Activated T-helper 9 cell treated with anti-CD3 and anti-CD28 coated beads, Interleukin-2, amount 50 U/mL, for 16 hours (primary cell): ENCODE measurements around the gene RAET1G.
A peak's percentile ranks its signal among the peaks of the same experiment; 100 is the strongest.
"Not testable (repeated sequence)": the region's sequence is repeated elsewhere in the genome, so short reads cannot be mapped to it uniquely, and the experiment has no call there.

Experiments
- DNase-seq: peaks from one replicate; pipeline ENCODE4 v3.0.0-alpha.2; 2020; ENCODE audit warnings: low read depth

The RAET1G gene, protein sequence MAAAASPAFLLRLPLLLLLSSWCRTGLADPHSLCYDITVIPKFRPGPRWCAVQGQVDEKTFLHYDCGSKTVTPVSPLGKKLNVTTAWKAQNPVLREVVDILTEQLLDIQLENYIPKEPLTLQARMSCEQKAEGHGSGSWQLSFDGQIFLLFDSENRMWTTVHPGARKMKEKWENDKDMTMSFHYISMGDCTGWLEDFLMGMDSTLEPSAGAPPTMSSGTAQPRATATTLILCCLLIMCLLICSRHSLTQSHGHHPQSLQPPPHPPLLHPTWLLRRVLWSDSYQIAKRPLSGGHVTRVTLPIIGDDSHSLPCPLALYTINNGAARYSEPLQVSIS

DNA sequence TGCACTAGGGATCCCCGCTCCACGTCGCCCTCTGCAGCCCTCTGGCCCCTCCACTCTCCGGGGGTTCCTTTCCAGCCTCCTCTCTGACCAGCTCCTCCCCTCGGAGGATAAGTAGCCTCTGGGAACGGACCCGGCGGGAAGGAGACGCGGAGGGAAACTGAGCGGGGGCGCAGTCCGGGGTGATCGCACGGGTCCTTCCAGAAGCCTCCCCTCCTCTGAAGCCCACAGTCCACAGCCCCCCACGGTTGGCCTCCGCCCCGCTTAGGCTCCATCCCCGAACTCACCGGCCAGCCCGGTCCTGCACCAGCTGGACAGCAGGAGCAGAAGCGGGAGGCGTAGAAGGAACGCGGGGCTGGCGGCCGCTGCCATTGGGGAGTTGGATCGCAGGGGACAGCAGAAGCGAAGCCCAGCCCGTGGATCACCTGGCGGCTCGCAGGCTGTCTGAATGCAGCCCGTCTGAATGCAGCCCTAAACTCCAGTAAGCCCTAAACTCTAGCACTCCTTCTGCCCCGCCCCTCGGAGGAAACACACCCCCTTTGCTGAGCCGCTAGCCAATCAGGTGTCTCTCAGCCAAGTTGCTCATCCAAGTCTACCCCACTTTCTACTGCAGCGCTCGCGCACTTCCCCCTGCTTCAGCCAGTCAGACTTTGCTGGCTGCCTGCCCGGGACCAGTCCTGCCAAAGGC lies at the start of gene RAET1G:
Gene RAET1G, minus strand, starts transcription at position 480 of the 685 bp plus-strand sequence. Its CDS starts 111 bp downstream, at position 369.
- DNase-seq: peak; percentile 72

DNA sequence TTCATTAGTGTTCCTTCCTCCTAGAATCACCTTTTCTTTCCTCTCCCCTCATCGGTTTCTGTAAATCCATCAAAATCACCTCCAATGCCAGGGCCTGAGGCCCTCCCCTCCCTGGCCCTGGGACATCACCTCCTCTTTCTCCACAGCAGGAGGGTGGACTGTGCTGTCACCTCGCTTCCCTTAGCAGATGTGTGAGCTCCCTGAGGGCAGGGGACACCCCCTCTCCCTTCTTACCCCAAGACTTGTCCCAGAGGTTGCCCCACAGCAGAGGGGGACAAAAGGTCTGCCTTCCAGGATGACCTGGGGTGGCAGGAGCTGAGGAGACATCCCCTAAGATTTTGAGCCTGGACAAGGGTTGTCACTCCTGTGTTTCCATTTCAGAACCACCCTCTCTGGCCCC lies 46.7 kb upstream of the RAET1G start:
- DNase-seq: no peak

DNA sequence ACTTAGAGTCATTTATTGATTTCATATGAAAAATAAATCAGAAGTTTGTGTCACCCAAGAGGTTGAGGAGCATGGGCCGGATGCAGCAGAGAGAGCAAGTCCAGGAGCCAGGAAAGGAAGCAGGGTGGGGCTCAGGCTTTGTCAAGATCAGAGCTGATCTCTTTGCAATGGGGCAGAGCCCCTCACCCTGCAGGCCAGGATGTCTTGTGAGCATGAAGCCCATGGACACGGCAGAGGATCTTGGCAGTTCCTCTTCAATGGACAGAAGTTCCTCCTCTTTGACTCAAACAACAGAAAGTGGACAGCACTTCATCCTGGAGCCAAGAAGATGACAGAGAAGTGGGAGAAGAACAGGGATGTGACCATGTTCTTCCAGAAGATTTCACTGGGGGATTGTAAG lies 46.0 kb upstream of the RAET1G start:
- not testable (repeated sequence) for DNase-seq

DNA sequence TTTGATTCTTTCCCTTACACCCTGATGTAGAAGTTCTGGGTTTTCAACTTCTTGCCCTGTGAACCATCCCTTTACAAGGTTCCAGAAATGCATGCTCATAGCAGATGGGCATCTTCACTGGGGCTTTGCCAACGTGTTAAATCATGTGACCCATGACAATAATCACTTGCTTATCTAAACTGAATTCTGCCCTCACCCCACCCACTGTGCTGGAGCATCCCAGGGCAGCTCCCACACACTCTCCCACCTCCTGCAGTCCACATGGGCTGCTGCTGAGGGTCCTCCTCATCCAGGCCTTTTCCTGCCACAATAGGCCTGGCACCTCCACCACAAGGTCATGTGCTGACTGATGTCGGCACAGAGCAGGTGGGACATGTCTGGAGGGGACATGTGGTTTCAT lies 45.1 kb upstream of the RAET1G start:
- not testable (repeated sequence) for DNase-seq

DNA sequence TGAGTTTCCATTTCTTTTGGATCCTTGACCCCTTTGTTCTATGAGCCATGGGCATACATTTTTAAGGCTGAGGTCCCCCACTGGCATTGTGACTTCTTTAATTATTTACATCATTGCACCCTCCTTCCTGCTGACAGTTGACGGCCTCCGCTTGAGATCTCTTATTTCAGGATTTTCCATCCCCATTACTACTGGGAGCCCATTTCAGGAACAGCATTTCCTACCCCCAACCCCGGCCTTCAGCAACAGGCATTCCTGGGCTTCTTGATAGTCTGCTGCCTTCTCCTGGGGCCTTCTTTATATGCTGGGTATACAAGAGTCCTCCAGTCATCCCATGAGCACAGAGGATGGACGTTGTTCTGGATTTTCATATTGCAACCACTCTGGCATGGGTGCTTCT lies 44.7 kb upstream of the RAET1G start:
- no peak for DNase-seq

DNA sequence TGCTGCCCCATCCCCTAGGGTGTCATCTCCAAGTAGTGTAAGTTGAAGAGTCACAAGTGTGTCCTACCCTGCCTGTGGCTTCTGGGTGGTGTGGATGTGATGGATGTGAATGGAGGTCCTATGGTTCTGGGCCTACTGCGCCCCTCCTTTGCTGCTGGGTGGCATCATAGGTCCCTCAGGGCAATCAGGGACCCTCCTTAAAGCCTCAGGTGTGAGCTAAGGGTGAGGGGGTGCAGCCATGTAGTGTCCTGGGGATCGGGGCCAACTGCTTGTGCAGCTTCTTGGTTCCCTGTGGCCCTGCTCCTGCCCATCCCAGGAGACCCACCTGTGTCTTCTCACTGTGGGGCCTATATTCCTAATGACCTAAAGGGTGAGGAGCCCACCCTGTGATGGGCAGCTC lies 43.4 kb upstream of the RAET1G start:
- not testable (repeated sequence) for DNase-seq

DNA sequence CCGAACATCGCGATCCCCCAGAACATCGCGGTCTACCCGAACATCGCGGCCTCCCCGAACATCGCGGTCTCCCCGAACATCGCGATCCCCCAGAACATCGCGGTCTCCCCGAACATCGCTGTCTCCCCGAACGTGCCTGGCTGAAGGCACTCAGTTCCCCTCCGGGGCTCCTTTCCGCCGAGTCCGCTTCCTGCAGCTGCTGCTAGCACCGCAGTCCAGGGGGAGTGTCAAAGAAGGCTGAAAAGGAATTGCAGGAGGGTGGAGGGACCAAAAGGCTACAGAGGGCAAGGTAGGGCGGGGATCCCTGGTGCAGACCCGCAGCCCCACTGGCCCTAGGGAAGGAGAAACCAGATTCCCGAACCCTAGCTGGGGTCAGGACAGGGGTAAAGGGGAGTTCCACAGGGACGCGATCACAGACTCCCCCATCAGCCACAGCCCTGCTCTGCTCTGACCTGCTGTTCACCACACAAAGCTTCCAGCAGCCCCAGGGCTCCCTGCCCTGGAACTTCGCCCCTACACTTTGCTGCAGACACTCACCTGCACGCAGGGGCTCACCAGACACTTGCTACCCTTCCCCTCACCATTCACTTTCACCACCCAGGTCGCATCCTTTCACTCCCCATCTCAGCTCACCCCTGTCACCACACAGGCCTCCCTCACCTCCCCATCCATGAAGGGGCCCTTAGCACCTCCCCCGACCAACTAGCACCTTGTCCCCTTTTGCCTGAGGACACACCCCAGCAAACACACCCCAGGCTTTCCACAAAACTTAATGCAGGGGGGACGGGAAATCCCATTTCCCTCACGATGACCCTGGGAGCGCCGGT lies 42.5 kb upstream of the RAET1G start:
- DNase-seq: no peak

DNA sequence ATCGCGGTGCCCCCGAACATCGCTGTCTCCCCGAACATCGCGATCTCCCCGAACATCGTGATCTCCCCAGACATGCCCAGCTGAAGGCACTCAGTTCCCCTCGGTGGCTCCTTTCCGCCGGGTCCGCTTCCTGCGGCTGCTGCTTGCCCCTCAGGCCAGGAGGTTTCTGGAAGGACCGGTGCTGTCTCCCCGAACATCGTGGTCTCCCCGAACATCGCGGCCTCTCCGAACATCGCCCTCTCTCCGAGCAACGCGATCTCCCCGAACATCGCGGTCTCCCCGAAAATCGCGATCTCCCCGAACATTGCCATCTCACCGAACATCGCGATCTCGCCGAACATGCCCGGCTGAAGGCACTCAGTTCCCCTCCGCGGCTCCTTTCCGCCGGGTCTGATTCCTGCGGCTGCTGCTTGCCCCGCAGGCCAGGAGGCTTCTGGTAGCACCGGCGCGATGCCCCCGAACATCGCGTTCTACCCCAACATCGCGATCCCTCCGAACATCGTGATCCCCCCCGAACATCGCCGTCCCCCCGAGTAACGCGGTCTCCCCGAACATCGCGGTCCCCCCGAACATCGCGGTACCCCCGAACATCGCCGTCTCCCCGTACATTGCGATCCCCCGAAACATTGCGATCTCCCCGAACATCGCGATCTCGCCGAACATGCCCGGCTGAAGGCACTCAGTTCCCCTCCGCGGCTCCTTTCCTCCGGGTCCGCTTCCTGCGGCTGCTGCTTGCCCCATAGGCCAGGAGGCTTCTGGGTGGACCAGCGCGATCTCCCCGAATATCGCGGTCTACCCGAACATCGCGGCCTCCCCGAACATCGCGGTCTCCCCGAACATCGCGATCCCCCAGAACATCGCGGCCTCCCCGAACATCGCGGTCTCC lies 41.6 kb upstream of the RAET1G start:
- DNase-seq: no peak

DNA sequence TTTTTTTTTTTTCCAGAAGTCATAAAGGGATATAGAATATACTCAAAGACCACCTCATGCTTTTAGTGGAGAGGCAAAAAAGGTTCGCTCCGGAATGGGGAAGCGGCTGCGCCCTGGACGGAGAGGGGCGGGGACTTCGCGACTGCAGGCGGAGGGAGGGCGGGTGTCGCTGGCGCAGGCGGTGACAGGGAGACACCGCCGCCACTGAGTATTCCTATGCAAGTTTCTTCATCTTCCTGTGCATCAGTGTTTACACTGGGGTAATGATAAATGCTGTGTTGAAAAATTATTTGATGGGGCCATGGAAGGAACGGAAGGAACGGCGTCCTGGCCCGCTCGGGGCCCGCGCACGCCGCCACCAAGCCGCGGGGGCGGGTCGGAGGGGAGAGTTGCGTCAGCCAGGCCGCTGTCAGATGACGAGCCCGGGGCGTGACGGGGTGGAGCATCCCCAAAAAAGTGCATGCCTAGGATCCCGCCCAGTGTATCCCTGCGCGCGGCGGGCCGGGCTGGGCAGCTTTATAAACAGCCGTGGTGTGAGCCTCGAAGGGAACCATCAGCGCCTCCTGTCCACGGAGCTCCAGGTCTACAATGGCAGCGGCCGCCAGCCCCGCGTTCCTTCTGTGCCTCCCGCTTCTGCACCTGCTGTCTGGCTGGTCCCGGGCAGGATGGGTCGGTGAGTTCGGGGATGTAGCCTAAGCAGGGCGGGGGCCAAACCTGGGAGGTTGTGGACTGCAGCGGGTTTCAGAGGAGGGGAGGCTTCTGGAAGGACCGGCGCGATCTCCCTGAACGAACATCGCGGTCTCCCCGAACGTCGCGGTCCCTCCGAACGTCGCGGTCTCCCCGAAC lies 40.8 kb upstream of the RAET1G start, which contains the start of gene ULBP1:
Gene ULBP1, plus strand, starts transcription at position 482 of the 846 bp plus-strand sequence. Its CDS starts 107 bp downstream, at position 589.
- peak; percentile 68 for DNase-seq

DNA sequence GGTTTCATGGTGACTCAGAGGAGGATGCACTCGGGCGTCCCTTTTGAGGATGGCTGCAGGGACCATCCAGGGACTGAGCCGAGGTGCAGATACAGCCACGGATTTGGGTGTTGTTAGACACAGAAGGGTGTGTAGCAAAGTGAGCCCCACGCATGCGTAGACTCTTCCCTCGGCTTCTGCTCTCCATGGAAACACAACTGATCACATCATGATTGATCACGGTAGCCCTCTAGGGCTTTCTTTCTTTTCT lies 40.2 kb upstream of the RAET1G start:
- DNase-seq: peak; percentile 33

DNA sequence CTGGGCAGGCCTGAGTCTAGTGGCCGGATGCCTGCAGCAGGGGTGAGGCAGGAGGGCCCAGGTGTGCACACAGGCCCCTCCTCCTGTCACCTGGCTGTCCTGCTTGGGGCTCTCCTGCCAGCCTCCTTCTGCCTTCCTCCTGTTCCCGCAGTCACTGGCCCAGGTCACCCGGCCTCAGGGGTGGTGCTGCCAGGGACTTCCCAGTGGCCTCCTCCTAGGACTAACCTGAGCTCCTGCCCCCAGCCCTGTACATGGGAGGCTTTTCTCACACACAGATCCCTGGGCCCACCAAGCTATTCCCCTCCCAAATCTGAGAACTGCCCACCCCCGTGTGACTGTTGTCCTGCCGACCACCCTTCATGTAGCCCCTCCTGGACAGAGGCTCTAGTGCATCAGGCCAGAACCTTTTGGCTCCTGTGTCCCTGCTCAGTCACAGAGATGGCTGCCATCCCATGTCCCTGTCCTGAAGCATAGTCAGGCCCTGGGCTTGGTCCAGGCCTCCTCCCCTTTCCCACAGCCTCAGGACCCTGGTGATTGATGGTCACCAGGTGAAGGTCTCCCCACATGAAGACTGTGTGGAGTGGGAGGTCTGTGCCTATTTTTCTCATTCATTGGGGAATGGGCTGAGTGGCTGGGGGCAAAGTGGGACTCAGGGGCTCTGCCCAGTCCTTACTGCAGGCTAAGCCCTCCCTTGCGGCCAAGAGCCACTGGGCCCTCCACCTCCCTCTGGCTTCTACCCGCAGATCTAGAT lies 39.7 kb upstream of the RAET1G start:
- no peak for DNase-seq

DNA sequence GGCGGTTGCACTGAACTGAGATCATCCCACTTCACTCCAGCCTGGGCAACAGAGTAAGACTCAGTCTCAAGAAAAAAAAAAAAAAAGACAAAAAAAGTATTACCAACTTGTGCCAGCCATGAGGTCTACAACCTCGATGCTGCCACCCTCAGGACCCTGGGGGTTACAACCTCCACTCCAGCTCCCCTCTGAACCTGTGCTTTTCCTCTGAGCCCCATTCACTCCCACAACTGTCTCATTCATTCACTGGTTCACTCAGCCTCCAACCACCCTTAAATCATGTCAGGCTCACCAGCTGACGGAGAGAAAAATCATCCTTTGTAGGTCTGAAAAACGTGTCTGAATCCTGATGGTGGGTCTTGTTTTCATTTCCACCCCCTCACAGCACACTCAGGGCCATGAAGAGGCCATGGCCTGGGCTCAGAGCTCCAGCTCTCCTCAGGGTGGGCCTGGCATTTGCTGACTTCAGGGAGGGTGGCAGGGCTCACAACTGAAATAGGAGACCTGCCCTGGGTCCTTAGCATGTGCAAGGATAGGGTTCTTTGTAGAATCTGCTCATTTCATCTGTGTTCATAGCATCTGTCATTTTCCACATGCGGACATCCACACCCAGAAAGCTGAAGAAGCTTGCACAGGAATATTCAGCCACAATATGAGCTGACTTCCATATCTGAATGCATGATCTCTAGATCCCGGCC lies 39.0 kb upstream of the RAET1G start:
- no peak for DNase-seq

DNA sequence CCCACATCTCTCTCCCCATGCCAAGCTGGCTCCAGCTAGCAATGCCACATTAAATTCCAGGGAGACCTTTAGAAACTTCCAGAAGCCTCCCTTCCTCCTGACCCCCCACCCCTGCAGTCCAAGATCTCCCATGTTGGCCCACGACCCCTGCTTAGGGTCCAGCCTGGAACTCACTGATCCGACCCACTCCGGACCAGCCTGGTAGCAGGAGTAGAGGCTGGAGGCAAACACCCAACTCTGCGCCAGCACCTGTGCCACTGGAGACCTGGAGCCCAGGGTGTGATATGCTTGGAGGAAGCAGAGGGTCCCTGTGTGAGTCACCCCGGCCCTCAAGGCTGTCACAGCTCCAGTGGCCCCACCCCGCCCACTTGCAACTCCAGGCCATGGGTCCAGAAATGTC lies 37.6 kb upstream of the RAET1G start:
- no peak for DNase-seq

DNA sequence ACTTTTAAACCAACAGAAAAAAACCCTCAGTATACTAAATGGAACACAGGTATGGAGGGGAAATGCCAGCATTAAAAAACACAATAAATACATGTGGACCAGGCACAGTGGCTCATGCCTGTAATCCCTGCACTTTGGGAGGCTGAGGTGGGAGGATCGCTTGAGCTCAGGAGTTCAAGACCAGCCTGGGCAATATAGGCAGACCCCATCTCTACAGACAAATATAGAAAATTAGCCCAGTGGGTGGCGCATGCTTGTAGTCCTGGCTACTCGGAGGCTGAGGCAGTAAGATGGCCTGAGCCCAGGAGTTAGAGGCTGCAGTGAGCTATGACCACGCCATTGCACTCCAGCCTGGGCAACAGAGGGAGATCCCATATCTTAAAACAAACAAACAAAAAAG lies 36.9 kb upstream of the RAET1G start:
- not testable (repeated sequence) for DNase-seq

DNA sequence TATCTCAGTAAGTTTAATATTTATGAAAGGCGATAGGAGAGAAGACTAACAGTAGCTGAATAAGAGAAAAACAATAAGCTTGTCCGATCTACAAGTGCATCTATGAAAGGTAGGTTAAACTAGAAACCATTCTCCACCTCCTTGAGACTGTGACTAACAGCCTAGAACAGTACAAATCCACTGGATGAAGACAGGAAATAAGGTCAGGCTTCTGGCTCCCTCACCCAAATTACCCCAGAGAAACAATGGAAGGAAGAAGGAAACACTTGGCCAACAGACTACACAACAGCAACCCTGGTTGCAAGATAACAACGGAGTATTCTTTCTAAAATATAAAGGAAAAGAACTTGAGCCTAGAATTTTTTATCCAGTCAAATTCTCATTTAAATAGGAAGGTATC lies 35.2 kb upstream of the RAET1G start:
- DNase-seq: not testable (repeated sequence)

DNA sequence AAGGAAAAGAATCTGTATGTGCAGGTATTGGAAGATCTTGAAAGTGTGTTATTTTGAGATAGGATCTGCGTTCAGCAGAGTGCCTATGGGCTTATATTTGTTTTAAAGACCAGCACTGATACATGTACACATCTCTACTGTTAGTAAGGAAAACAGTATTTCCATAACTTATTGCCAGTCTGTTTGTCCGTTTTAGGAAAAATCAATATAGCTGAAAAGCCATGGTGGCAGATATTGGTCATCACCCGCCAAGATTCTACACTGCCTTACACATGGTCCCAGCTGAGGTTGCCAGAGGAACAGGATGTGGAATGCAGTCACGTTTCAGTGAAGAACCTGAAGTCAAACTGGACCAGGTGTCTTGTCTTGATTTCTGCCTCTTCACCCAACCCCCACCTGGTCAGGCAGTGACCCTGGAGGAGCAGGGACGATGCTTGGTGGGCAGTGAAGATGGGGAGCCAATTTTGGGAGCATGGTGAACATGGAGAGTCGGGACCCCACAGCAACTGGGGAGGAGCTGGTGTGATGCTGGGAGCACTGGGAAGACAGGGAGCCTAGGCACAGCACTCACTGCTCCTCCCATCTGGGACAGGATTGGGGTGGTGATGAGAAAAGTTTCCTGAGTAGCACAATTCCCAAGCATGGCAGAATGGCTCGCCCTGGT lies 32.9 kb upstream of the RAET1G start:
- not testable (repeated sequence) for DNase-seq

DNA sequence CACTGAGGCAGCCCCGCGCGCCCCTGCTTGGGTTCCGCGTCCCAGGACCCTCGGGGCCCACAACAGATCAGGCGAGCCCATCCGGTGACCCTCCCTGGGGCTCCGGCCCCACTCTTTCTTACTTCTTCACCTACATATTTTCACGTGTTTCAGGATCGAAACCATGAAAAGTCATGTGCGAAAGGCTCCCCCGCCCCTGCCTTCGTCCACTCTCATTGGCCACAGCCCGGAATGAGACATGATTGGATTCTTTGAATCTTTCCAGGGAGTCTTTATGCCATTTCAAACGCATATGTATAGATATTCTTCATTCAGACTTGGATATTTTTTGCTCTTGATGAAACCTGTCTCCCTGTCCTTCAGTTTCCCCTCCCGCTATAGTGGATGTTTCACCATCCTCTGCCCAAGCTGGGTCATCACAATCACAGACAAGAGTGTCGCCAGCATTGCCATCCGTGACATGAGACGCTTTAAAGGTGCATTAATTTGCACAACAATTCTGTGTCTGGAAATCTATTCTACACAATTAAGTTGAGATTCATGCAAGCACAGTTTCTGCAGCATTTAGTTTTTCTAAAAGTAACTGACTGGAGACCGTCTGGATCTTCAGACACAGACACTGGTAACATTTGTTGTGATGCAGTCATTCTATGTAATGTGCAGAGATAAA lies 32.2 kb upstream of the RAET1G start:
- DNase-seq: not testable (repeated sequence)

DNA sequence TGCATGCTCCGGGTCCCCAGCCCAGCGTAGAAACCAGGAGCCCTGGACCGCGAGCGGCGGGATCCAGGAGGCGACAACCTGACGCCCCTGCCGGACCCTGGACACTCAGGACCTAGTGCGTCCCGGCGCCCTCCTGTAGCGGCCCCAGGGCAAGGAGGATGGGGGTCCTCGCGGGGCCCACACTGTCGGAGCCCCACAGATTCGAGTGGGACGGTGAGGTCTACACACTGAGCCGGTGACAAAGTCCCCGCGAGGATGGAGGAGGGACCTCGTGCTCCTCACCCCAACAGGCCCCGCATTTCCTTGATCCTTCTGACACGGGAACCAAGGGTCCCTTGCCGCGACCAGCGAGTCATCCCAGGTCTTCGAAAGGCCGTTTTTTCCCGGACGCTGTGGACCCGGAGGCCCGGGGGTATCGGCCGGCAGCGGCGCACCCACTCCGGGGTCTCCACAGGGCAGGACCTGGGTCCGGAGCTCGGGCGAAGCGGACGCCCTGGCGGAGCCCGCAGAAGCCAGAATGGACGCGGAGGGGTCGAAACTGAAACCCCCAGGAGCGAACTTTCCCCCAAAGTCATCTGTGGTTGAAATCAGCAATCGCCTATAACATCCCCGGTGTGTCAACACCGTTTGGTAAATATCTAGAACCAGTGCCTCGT lies 31.5 kb upstream of the RAET1G start:
- DNase-seq: not testable (repeated sequence)
